Measurements from ENCODE around the gene CSK.

DNA sequence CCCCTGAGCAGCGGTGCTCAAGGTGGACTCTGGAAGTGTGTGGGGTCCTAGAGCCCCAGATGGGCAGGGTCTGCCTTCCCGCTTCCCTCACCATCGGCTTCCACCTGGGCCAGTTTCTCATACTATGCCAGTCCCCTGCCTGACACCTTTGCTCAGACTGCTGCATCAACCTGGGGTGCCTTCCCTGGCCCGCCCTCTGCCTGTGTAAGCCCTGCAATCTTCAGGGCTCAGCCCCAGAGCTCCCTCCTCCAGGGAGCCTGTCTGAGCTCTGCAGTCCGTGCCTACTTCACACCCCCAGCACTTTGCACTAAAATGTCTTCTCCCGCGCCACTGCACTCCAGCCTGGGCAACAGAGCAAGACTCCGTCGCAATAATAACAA, 13.1 kb downstream of the CSK start:
- TF ChIP-seq MXI1 (IDR thresholded peaks at IDR 0.05; ENCODE audit: low read depth, low read length) (no peak), EP300 (IDR thresholded peaks at IDR 0.05; ENCODE audit: borderline replicate concordance in 1 of 2, low read depth in 1 of 2, low read length in 1 of 2) (no peak), RAD21 (IDR thresholded peaks at IDR 0.05; ENCODE audit: low read length) (no peak), TAF1 (IDR thresholded peaks at IDR 0.05; ENCODE audit: borderline replicate concordance, low read depth, low read length) (no peak)
- TF ChIP-seq, protein P1, sequence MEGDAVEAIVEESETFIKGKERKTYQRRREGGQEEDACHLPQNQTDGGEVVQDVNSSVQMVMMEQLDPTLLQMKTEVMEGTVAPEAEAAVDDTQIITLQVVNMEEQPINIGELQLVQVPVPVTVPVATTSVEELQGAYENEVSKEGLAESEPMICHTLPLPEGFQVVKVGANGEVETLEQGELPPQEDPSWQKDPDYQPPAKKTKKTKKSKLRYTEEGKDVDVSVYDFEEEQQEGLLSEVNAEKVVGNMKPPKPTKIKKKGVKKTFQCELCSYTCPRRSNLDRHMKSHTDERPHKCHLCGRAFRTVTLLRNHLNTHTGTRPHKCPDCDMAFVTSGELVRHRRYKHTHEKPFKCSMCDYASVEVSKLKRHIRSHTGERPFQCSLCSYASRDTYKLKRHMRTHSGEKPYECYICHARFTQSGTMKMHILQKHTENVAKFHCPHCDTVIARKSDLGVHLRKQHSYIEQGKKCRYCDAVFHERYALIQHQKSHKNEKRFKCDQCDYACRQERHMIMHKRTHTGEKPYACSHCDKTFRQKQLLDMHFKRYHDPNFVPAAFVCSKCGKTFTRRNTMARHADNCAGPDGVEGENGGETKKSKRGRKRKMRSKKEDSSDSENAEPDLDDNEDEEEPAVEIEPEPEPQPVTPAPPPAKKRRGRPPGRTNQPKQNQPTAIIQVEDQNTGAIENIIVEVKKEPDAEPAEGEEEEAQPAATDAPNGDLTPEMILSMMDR (IDR thresholded peaks at IDR 0.05): no peak
